AG10803 (cell line): Measurements from ENCODE around the gene INPP5B.

ENCODE experiments used
- DNase-seq: peaks from one replicate; pipeline ENCODE4 v3.0.0; 2010; ENCODE audit warnings: low read depth
- H3K4me3 ChIP-seq: 2 replicates; pipeline ENCODE4 v1.5.1; 2011; ENCODE audit warnings: mild to moderate bottlenecking, low read length, control low read depth
- TF ChIP-seq, protein P1 (sequence below): conservative IDR thresholded peaks from 2 replicates; pipeline ENCODE4 v1.5.1; 2011; ENCODE audit warnings: mild to moderate bottlenecking, low read length, control low read depth, inconsistent platforms

Gene INPP5B

DNA sequence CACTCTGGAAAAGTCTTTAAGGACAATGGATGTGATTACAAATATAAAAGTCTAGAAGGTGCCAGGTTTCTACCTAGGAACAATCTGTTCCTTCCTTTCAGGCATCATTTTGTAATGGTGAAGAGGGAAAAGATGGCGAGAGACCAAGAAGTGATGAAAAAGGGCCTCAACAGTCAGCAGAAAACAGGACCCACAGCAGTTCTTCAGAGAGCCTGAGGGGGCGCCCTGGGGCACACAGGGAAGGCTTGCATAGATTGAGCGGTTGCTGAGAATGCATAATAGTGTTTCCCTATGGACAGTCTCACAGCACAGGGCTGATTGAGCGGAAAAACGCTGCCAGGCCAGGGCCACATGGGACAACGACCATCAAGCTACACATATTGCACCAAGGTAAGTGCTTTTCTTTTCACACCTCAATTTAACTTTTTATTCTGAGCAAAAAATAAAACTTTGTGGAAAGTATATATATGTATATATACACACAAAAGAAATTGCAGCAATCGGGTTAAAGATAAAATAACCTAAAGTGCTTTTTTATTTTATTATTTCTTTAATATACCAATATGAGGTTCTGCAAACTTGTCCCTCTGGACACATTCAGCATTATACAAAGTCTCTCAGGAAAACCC, 135.7 kb downstream of the INPP5B start:
- TF ChIP-seq, protein P1, sequence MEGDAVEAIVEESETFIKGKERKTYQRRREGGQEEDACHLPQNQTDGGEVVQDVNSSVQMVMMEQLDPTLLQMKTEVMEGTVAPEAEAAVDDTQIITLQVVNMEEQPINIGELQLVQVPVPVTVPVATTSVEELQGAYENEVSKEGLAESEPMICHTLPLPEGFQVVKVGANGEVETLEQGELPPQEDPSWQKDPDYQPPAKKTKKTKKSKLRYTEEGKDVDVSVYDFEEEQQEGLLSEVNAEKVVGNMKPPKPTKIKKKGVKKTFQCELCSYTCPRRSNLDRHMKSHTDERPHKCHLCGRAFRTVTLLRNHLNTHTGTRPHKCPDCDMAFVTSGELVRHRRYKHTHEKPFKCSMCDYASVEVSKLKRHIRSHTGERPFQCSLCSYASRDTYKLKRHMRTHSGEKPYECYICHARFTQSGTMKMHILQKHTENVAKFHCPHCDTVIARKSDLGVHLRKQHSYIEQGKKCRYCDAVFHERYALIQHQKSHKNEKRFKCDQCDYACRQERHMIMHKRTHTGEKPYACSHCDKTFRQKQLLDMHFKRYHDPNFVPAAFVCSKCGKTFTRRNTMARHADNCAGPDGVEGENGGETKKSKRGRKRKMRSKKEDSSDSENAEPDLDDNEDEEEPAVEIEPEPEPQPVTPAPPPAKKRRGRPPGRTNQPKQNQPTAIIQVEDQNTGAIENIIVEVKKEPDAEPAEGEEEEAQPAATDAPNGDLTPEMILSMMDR, result peak; percentile 80
- no peak overlapping the region for H3K4me3 ChIP-seq
- DNase-seq, result peak; percentile 77
